ENCODE measurements around the gene DPYD. TPM values are rescaled to one million over a fixed set of nuclear protein-coding genes. Genes with fewer than 3 reads are reported as not detected.

The DPYD gene
- total RNA-seq, 4 donors from 2014 or later: 30.9 to 66.6 (median 48.2) TPM

GRCh38 chr1:97038410-97038809 lies 882.4 kb downstream of the DPYD start:
- TF ChIP-seq POLR2A (IDR thresholded peaks at IDR 0.05) (no peak), CTCF (IDR thresholded peaks at IDR 0.05) (no peak)
- no peak overlapping the region for H3K4me3 ChIP-seq
- no peaks in the 10 kb centered on the region for H3K36me3 ChIP-seq
- no peaks in the 10 kb centered on the region for H3K27me3 ChIP-seq
- H3K9me3 ChIP-seq: peaks cover 0 to 7% of the 10 kb centered on the region in 2 donors
- intact Hi-C loops (cut with DNase I; ENCODE audit: low total_unique reads): no loop called here
- H3K27ac ChIP-seq: no peak overlapping the region
- DNase-seq: no peak
- no peaks in the 10 kb centered on the region for H3K4me1 ChIP-seq

- no peaks in the 10 kb centered on the region for H3K4me1 ChIP-seq
- H3K27me3 ChIP-seq: no peaks in the 10 kb centered on the region
- H3K9me3 ChIP-seq: no peaks in the 10 kb centered on the region
- TF ChIP-seq POLR2A (IDR thresholded peaks at IDR 0.05): no peak
- TF ChIP-seq CTCF (IDR thresholded peaks at IDR 0.05): no peak
- H3K4me3 ChIP-seq: no peak overlapping the region
- no peaks in the 10 kb centered on the region for H3K36me3 ChIP-seq
- no peak overlapping the region for H3K27ac ChIP-seq
- intact Hi-C loops (cut with DNase I; ENCODE audit: low total_unique reads): no loop called here
- DNase-seq: no peak
Observed at GRCh38 chr1:97034651-97035050, 886.2 kb downstream of the DPYD start.

- Histone ChIP-seq H3K36me3 (no peaks in the 10 kb centered on the region), H3K4me1 (no peaks in the 10 kb centered on the region), H3K27me3 (no peaks in the 10 kb centered on the region), H3K27ac (no peak overlapping the region), H3K4me3 (no peak overlapping the region), H3K9me3 (no peaks in the 10 kb centered on the region)
- TF ChIP-seq CTCF (IDR thresholded peaks at IDR 0.05): no peak
- TF ChIP-seq POLR2A (IDR thresholded peaks at IDR 0.05): no peak
- intact Hi-C loops (cut with DNase I; ENCODE audit: low total_unique reads): no loop called here
- no peak for DNase-seq
Observed at GRCh38 chr1:97033949-97034348, 886.9 kb downstream of the DPYD start.

All from uterus (tissue), 4 donors.